Measurements from ENCODE around the gene GPR158.
"Not testable (repeated sequence)": the region's sequence is repeated elsewhere in the genome, so short reads cannot be mapped to it uniquely, and the experiment has no call there.

Gene GPR158

DNA sequence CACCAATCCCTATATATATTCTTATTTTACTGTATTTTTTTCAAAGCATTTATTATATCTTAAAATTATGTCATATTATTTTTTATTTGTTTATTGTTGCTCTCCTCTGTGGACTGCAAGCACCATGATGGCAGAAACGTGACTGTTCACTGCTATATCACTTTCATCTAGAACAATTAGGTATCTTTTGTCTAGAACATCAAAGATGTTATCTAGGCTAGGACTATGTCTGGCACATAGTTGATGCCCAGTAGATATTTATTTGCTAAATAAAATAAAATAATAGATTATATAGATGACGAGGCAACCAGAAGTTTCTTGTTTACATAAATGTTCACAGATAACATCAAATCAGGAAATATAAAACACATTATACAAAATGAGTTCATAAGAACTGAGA is 12.4 kb upstream of the GPR158 start:
- Histone ChIP-seq H4K91ac (ENCODE audit: low read depth, low read length, poor library complexity) (no peak overlapping the region), H3K36me3 (replicated peaks in 1 of 2; ENCODE audit: control insufficient read depth in 2 of 2, insufficient read depth in 2 of 2, low read length in 2 of 2) (no peaks in the 10 kb centered on the region), H2AK5ac (ENCODE audit: low read depth, low read length) (no peak overlapping the region), H3K27ac (replicated peaks; ENCODE audit: low read length) (no peak overlapping the region), H3K14ac (ENCODE audit: low read length) (no peak overlapping the region), H3K4me3 (ENCODE audit: low read length in 2 of 2) (no peak overlapping the region), H3K79me1 (ENCODE audit: low read depth, low read length) (no peaks in the 10 kb centered on the region), H3K27me3 (ENCODE audit: control insufficient read depth in 3 of 3, insufficient read depth in 3 of 3, low read depth in 1 of 3, low read length in 3 of 3) (no peaks in the 10 kb centered on the region), H2BK120ac (ENCODE audit: low read depth, low read length) (no peak overlapping the region), H3K4ac (ENCODE audit: low read length) (no peak overlapping the region), H3K9ac (ENCODE audit: low read depth, low read length, poor library complexity) (no peak overlapping the region), H2BK5ac (ENCODE audit: low read length) (no peak overlapping the region), H2BK12ac (ENCODE audit: low read length) (no peak overlapping the region), H3K4me2 (ENCODE audit: insufficient read depth, low read length, poor library complexity, severe bottlenecking) (no peak overlapping the region), H4K8ac (ENCODE audit: low read depth, low read length) (no peak overlapping the region), H3K23ac (ENCODE audit: low read depth, low read length, poor library complexity) (no peak overlapping the region), H2BK15ac (ENCODE audit: low read length) (no peak overlapping the region), H3K4me1 (ENCODE audit: control insufficient read depth in 2 of 2, insufficient read depth in 1 of 2, low read depth in 1 of 2, low read length in 2 of 2) (no peaks in the 10 kb centered on the region), H2AFZ (ENCODE audit: low read length) (no peak overlapping the region), H3K18ac (ENCODE audit: low read length) (no peak overlapping the region), H3K9me3 (replicated peaks in 1 of 2; ENCODE audit: control insufficient read depth in 2 of 2, insufficient read depth in 1 of 2, low read depth in 1 of 2, low read length in 2 of 2) (no peaks in the 10 kb centered on the region)
- no CpG with 5 or more reads among the region's 2 CpGs for WGBS, 2 donors (ENCODE audit: extremely low coverage in 2 of 2, insufficient read length in 2 of 2, insufficient replicate concordance in 1 of 2)
- no peak for DNase-seq (ENCODE audit: low spot score)

DNA sequence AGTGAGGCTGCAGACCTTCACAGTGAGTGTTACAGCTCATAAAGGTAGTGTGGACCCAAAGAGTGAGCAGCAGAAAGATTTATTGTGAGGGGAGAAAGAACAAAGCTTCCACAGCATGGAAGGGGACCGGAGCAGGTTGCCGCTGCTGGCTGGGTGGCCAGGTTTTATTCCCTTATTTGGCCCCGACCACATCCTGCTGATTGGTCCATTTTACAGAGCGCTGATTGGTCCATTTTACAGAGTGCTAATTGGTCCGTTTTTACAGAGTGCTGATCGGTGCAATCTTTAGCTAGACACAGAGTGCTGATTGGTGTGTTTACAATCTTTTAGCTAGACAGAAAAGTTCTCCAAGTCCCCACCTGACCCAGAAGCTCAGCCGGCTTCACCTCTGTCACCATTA is 11.3 kb upstream of the GPR158 start:
- not testable (repeated sequence) for H3K9ac ChIP-seq (ENCODE audit: low read depth, low read length, poor library complexity); H3K14ac ChIP-seq (ENCODE audit: low read length); H3K36me3 ChIP-seq (replicated peaks in 1 of 2; ENCODE audit: control insufficient read depth in 2 of 2, insufficient read depth in 2 of 2, low read length in 2 of 2); H3K4me1 ChIP-seq (ENCODE audit: control insufficient read depth in 2 of 2, insufficient read depth in 1 of 2, low read depth in 1 of 2, low read length in 2 of 2); DNase-seq (ENCODE audit: low spot score); H3K9me3 ChIP-seq (replicated peaks in 1 of 2; ENCODE audit: control insufficient read depth in 2 of 2, insufficient read depth in 1 of 2, low read depth in 1 of 2, low read length in 2 of 2); H2AK5ac ChIP-seq (ENCODE audit: low read depth, low read length); H4K8ac ChIP-seq (ENCODE audit: low read depth, low read length); H2BK120ac ChIP-seq (ENCODE audit: low read depth, low read length); H3K27ac ChIP-seq (replicated peaks; ENCODE audit: low read length); H3K4me2 ChIP-seq (ENCODE audit: insufficient read depth, low read length, poor library complexity, severe bottlenecking); H3K18ac ChIP-seq (ENCODE audit: low read length); H3K23ac ChIP-seq (ENCODE audit: low read depth, low read length, poor library complexity); H3K4ac ChIP-seq (ENCODE audit: low read length); H3K27me3 ChIP-seq (ENCODE audit: control insufficient read depth in 3 of 3, insufficient read depth in 3 of 3, low read depth in 1 of 3, low read length in 3 of 3); H4K91ac ChIP-seq (ENCODE audit: low read depth, low read length, poor library complexity); H2BK15ac ChIP-seq (ENCODE audit: low read length); H2BK12ac ChIP-seq (ENCODE audit: low read length); H2AFZ ChIP-seq (ENCODE audit: low read length); H2BK5ac ChIP-seq (ENCODE audit: low read length); H3K79me1 ChIP-seq (ENCODE audit: low read depth, low read length); H3K4me3 ChIP-seq (ENCODE audit: low read length in 2 of 2)
- no CpG with 5 or more reads among the region's 7 CpGs for WGBS, 2 donors (ENCODE audit: extremely low coverage in 2 of 2, insufficient read length in 2 of 2, insufficient replicate concordance in 1 of 2)

DNA sequence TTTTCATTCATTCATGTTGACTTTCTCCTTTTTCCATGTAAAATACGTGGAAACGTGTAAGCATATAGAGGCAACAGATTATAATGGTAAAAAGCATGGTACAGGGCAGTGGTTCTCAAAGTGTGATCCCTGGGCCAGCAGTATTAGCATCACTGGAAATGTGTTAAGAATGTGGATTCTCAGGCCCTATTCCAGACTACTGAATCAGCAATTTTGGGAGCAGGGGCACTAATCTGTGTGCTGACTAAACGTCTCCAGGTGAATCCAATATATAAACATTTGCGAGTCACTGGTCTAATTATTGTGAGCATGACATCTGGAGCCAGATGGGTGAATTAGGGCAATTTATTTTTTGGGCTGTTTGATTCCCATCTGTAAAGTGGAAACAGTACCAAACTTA is 5.1 kb upstream of the GPR158 start:
- Histone ChIP-seq H3K79me1 (ENCODE audit: low read depth, low read length) (no peaks in the 10 kb centered on the region), H3K9me3 (replicated peaks in 1 of 2; ENCODE audit: control insufficient read depth in 2 of 2, insufficient read depth in 1 of 2, low read depth in 1 of 2, low read length in 2 of 2) (no peaks in the 10 kb centered on the region), H3K4me2 (ENCODE audit: insufficient read depth, low read length, poor library complexity, severe bottlenecking) (no peak overlapping the region), H2AFZ (ENCODE audit: low read length) (no peak overlapping the region), H4K91ac (ENCODE audit: low read depth, low read length, poor library complexity) (no peak overlapping the region), H3K27ac (replicated peaks; ENCODE audit: low read length) (no peak overlapping the region), H3K23ac (ENCODE audit: low read depth, low read length, poor library complexity) (no peak overlapping the region), H3K14ac (ENCODE audit: low read length) (no peak overlapping the region), H2BK12ac (ENCODE audit: low read length) (no peak overlapping the region), H3K4me1 (ENCODE audit: control insufficient read depth in 2 of 2, insufficient read depth in 1 of 2, low read depth in 1 of 2, low read length in 2 of 2) (peaks cover 0 to 2% of the 10 kb centered on the region in 2 donors), H2AK5ac (ENCODE audit: low read depth, low read length) (no peak overlapping the region), H4K8ac (ENCODE audit: low read depth, low read length) (no peak overlapping the region), H3K27me3 (ENCODE audit: control insufficient read depth in 3 of 3, insufficient read depth in 3 of 3, low read depth in 1 of 3, low read length in 3 of 3) (peaks cover 0 to 29% (median 2%) of the 10 kb centered on the region in 3 experiments), H2BK15ac (ENCODE audit: low read length) (no peak overlapping the region), H3K36me3 (replicated peaks in 1 of 2; ENCODE audit: control insufficient read depth in 2 of 2, insufficient read depth in 2 of 2, low read length in 2 of 2) (no peaks in the 10 kb centered on the region), H3K4ac (ENCODE audit: low read length) (no peak overlapping the region), H2BK120ac (ENCODE audit: low read depth, low read length) (no peak overlapping the region), H3K9ac (ENCODE audit: low read depth, low read length, poor library complexity) (no peak overlapping the region), H3K4me3 (ENCODE audit: low read length in 2 of 2) (no peak overlapping the region), H3K18ac (ENCODE audit: low read length) (no peak overlapping the region), H2BK5ac (ENCODE audit: low read length) (no peak overlapping the region)
- DNase-seq (ENCODE audit: low spot score), result no peak
- WGBS, 2 donors (ENCODE audit: extremely low coverage in 2 of 2, insufficient read length in 2 of 2, insufficient replicate concordance in 1 of 2), result no CpG with 5 or more reads among the region's 4 CpGs

DNA sequence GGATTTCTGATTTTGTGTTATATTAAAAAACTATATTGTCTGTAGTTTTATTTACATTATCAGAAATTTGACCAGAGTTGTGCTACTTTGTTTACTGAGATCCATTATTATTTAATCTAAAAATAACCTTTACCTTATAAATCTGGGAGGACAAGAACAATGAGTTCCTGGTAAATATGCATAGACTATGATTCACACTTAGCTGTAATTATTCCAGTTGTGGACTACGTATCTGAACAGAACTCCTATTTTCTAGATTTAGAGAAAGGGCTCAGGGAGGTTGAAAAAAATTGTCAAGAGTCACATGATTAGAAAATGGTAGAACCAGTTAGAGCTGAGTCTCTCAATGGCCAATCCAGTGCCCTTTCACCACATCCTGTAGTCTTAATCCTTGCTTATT is 4.2 kb upstream of the GPR158 start:
- Histone ChIP-seq H2BK5ac (ENCODE audit: low read length) (no peak overlapping the region), H3K4me2 (ENCODE audit: insufficient read depth, low read length, poor library complexity, severe bottlenecking) (no peak overlapping the region), H4K8ac (ENCODE audit: low read depth, low read length) (no peak overlapping the region), H3K9me3 (replicated peaks in 1 of 2; ENCODE audit: control insufficient read depth in 2 of 2, insufficient read depth in 1 of 2, low read depth in 1 of 2, low read length in 2 of 2) (no peaks in the 10 kb centered on the region), H3K4ac (ENCODE audit: low read length) (no peak overlapping the region), H2BK12ac (ENCODE audit: low read length) (no peak overlapping the region), H3K36me3 (replicated peaks in 1 of 2; ENCODE audit: control insufficient read depth in 2 of 2, insufficient read depth in 2 of 2, low read length in 2 of 2) (no peaks in the 10 kb centered on the region), H3K9ac (ENCODE audit: low read depth, low read length, poor library complexity) (no peak overlapping the region), H3K27me3 (ENCODE audit: control insufficient read depth in 3 of 3, insufficient read depth in 3 of 3, low read depth in 1 of 3, low read length in 3 of 3) (peaks cover 2 to 35% (median 7%) of the 10 kb centered on the region in 3 experiments), H2AFZ (ENCODE audit: low read length) (no peak overlapping the region), H3K23ac (ENCODE audit: low read depth, low read length, poor library complexity) (no peak overlapping the region), H2BK120ac (ENCODE audit: low read depth, low read length) (no peak overlapping the region), H2BK15ac (ENCODE audit: low read length) (no peak overlapping the region), H3K14ac (ENCODE audit: low read length) (no peak overlapping the region), H4K91ac (ENCODE audit: low read depth, low read length, poor library complexity) (no peak overlapping the region), H2AK5ac (ENCODE audit: low read depth, low read length) (no peak overlapping the region), H3K79me1 (ENCODE audit: low read depth, low read length) (no peaks in the 10 kb centered on the region), H3K4me1 (ENCODE audit: control insufficient read depth in 2 of 2, insufficient read depth in 1 of 2, low read depth in 1 of 2, low read length in 2 of 2) (peaks cover 4 to 9% of the 10 kb centered on the region in 2 donors), H3K18ac (ENCODE audit: low read length) (no peak overlapping the region), H3K4me3 (ENCODE audit: low read length in 2 of 2) (no peak overlapping the region), H3K27ac (replicated peaks; ENCODE audit: low read length) (no peak overlapping the region)
- no CpG with 5 or more reads among the region's 1 CpG for WGBS, 2 donors (ENCODE audit: extremely low coverage in 2 of 2, insufficient read length in 2 of 2, insufficient replicate concordance in 1 of 2)
- no peak for DNase-seq (ENCODE audit: low spot score)
